ENCODE measurements around the gene SPATA21.

The SPATA21 gene

GRCh38 chr1:16464917-16465625 is 27.8 kb upstream of the SPATA21 start:
- no peak overlapping the region for H3K23ac ChIP-seq (ENCODE audit: low read depth, low read length, poor library complexity)
- H2BK5ac ChIP-seq (ENCODE audit: low read length): no peak overlapping the region
- no CpG with 5 or more reads among the region's 21 CpGs for WGBS, 2 donors (ENCODE audit: extremely low coverage in 2 of 2, insufficient read length in 2 of 2, insufficient replicate concordance in 1 of 2)
- no peak overlapping the region for H3K4me2 ChIP-seq (ENCODE audit: insufficient read depth, low read length, poor library complexity, severe bottlenecking)
- H3K79me1 ChIP-seq (ENCODE audit: low read depth, low read length): no peaks in the 10 kb centered on the region
- no peak overlapping the region for H3K4me3 ChIP-seq (ENCODE audit: low read length in 2 of 2)
- H2BK12ac ChIP-seq (ENCODE audit: low read length): no peak overlapping the region
- no peak overlapping the region for H3K14ac ChIP-seq (ENCODE audit: low read length)
- H3K18ac ChIP-seq (ENCODE audit: low read length): no peak overlapping the region
- no peak overlapping the region for H2AFZ ChIP-seq (ENCODE audit: low read length)
- no peaks in the 10 kb centered on the region for H3K27me3 ChIP-seq (ENCODE audit: control insufficient read depth in 3 of 3, insufficient read depth in 3 of 3, low read depth in 1 of 3, low read length in 3 of 3)
- peaks cover 0 to 1% of the 10 kb centered on the region in 2 donors for H3K9me3 ChIP-seq (replicated peaks in 1 of 2; ENCODE audit: control insufficient read depth in 2 of 2, insufficient read depth in 1 of 2, low read depth in 1 of 2, low read length in 2 of 2)
- H4K8ac ChIP-seq (ENCODE audit: low read depth, low read length): no peak overlapping the region
- H2BK15ac ChIP-seq (ENCODE audit: low read length): no peak overlapping the region
- no peak overlapping the region for H4K91ac ChIP-seq (ENCODE audit: low read depth, low read length, poor library complexity)
- H3K4ac ChIP-seq (ENCODE audit: low read length): no peak overlapping the region
- H2BK120ac ChIP-seq (ENCODE audit: low read depth, low read length): no peak overlapping the region
- no peak for DNase-seq (ENCODE audit: low spot score)
- H3K27ac ChIP-seq (replicated peaks; ENCODE audit: low read length): no peak overlapping the region
- peaks cover 14 to 63% of the 10 kb centered on the region in 2 donors for H3K36me3 ChIP-seq (replicated peaks in 1 of 2; ENCODE audit: control insufficient read depth in 2 of 2, insufficient read depth in 2 of 2, low read length in 2 of 2)
- H3K9ac ChIP-seq (ENCODE audit: low read depth, low read length, poor library complexity): no peak overlapping the region
- no peak overlapping the region for H2AK5ac ChIP-seq (ENCODE audit: low read depth, low read length)
- H3K4me1 ChIP-seq (ENCODE audit: control insufficient read depth in 2 of 2, insufficient read depth in 1 of 2, low read depth in 1 of 2, low read length in 2 of 2): peaks cover 0 to 3% of the 10 kb centered on the region in 2 donors

GRCh38 chr1:16462773-16463330 is 25.6 kb upstream of the SPATA21 start:
- Histone ChIP-seq H3K9me3 (replicated peaks in 1 of 2; ENCODE audit: control insufficient read depth in 2 of 2, insufficient read depth in 1 of 2, low read depth in 1 of 2, low read length in 2 of 2) (peaks cover 0 to 1% of the 10 kb centered on the region in 2 donors), H3K27me3 (ENCODE audit: control insufficient read depth in 3 of 3, insufficient read depth in 3 of 3, low read depth in 1 of 3, low read length in 3 of 3) (no peaks in the 10 kb centered on the region), H2BK120ac (ENCODE audit: low read depth, low read length) (no peak overlapping the region)

GRCh38 chr1:16461681-16462080 is 24.5 kb upstream of the SPATA21 start:
- peaks cover 0 to 3% of the 10 kb centered on the region in 2 donors for H3K4me1 ChIP-seq (ENCODE audit: control insufficient read depth in 2 of 2, insufficient read depth in 1 of 2, low read depth in 1 of 2, low read length in 2 of 2)
- WGBS, 2 donors (ENCODE audit: extremely low coverage in 2 of 2, insufficient read length in 2 of 2, insufficient replicate concordance in 1 of 2): no CpG with 5 or more reads among the region's 3 CpGs
- no peaks in the 10 kb centered on the region for H3K27me3 ChIP-seq (ENCODE audit: control insufficient read depth in 3 of 3, insufficient read depth in 3 of 3, low read depth in 1 of 3, low read length in 3 of 3)
- no peak overlapping the region for H2BK15ac ChIP-seq (ENCODE audit: low read length)
- H4K8ac ChIP-seq (ENCODE audit: low read depth, low read length): no peak overlapping the region
- no peak overlapping the region for H3K4me3 ChIP-seq (ENCODE audit: low read length in 2 of 2)
- no peak for DNase-seq (ENCODE audit: low spot score)
- no peak overlapping the region for H3K4ac ChIP-seq (ENCODE audit: low read length)
- no peak overlapping the region for H3K23ac ChIP-seq (ENCODE audit: low read depth, low read length, poor library complexity)
- no peak overlapping the region for H2AK5ac ChIP-seq (ENCODE audit: low read depth, low read length)
- no peak overlapping the region for H2BK12ac ChIP-seq (ENCODE audit: low read length)
- no peak overlapping the region for H2AFZ ChIP-seq (ENCODE audit: low read length)
- H3K9ac ChIP-seq (ENCODE audit: low read depth, low read length, poor library complexity): no peak overlapping the region
- H3K14ac ChIP-seq (ENCODE audit: low read length): no peak overlapping the region
- H3K9me3 ChIP-seq (replicated peaks in 1 of 2; ENCODE audit: control insufficient read depth in 2 of 2, insufficient read depth in 1 of 2, low read depth in 1 of 2, low read length in 2 of 2): peaks cover 0 to 1% of the 10 kb centered on the region in 2 donors
- no peak overlapping the region for H3K4me2 ChIP-seq (ENCODE audit: insufficient read depth, low read length, poor library complexity, severe bottlenecking)
- no peak overlapping the region for H3K18ac ChIP-seq (ENCODE audit: low read length)
- no peak overlapping the region for H4K91ac ChIP-seq (ENCODE audit: low read depth, low read length, poor library complexity)
- no peak overlapping the region for H2BK5ac ChIP-seq (ENCODE audit: low read length)
- no peak overlapping the region for H2BK120ac ChIP-seq (ENCODE audit: low read depth, low read length)
- no peak overlapping the region for H3K27ac ChIP-seq (replicated peaks; ENCODE audit: low read length)
- H3K36me3 ChIP-seq (replicated peaks in 1 of 2; ENCODE audit: control insufficient read depth in 2 of 2, insufficient read depth in 2 of 2, low read length in 2 of 2): peaks cover 30 to 86% of the 10 kb centered on the region in 2 donors
- no peaks in the 10 kb centered on the region for H3K79me1 ChIP-seq (ENCODE audit: low read depth, low read length)

More at GRCh38 chr1:16462773-16463330, 25.6 kb upstream of the SPATA21 start:
- Histone ChIP-seq H3K4me2 (ENCODE audit: insufficient read depth, low read length, poor library complexity, severe bottlenecking) (no peak overlapping the region), H3K4me1 (ENCODE audit: control insufficient read depth in 2 of 2, insufficient read depth in 1 of 2, low read depth in 1 of 2, low read length in 2 of 2) (peaks cover 0 to 3% of the 10 kb centered on the region in 2 donors), H2AK5ac (ENCODE audit: low read depth, low read length) (no peak overlapping the region), H3K79me1 (ENCODE audit: low read depth, low read length) (no peaks in the 10 kb centered on the region), H3K23ac (ENCODE audit: low read depth, low read length, poor library complexity) (no peak overlapping the region), H2BK5ac (ENCODE audit: low read length) (no peak overlapping the region), H3K14ac (ENCODE audit: low read length) (no peak overlapping the region), H4K91ac (ENCODE audit: low read depth, low read length, poor library complexity) (no peak overlapping the region), H2AFZ (ENCODE audit: low read length) (no peak overlapping the region), H3K4ac (ENCODE audit: low read length) (no peak overlapping the region), H4K8ac (ENCODE audit: low read depth, low read length) (no peak overlapping the region), H3K27ac (replicated peaks; ENCODE audit: low read length) (no peak overlapping the region), H3K4me3 (ENCODE audit: low read length in 2 of 2) (no peak overlapping the region), H3K18ac (ENCODE audit: low read length) (no peak overlapping the region), H3K36me3 (replicated peaks in 1 of 2; ENCODE audit: control insufficient read depth in 2 of 2, insufficient read depth in 2 of 2, low read length in 2 of 2) (peaks cover 26 to 75% of the 10 kb centered on the region in 2 donors), H2BK12ac (ENCODE audit: low read length) (no peak overlapping the region), H3K9ac (ENCODE audit: low read depth, low read length, poor library complexity) (no peak overlapping the region), H2BK15ac (ENCODE audit: low read length) (no peak overlapping the region)
- no CpG with 5 or more reads among the region's 7 CpGs for WGBS, 2 donors (ENCODE audit: extremely low coverage in 2 of 2, insufficient read length in 2 of 2, insufficient replicate concordance in 1 of 2)
- no peak for DNase-seq (ENCODE audit: low spot score)

GRCh38 chr1:16459352-16459925 is 22.2 kb upstream of the SPATA21 start:
- no peak overlapping the region for H3K14ac ChIP-seq (ENCODE audit: low read length)
- no peak overlapping the region for H2AFZ ChIP-seq (ENCODE audit: low read length)
- H3K18ac ChIP-seq (ENCODE audit: low read length): no peak overlapping the region
- H3K27ac ChIP-seq (replicated peaks; ENCODE audit: low read length): no peak overlapping the region
- no peak overlapping the region for H3K23ac ChIP-seq (ENCODE audit: low read depth, low read length, poor library complexity)
- no peak overlapping the region for H2BK12ac ChIP-seq (ENCODE audit: low read length)
- H3K9ac ChIP-seq (ENCODE audit: low read depth, low read length, poor library complexity): no peak overlapping the region
- H3K36me3 ChIP-seq (replicated peaks in 1 of 2; ENCODE audit: control insufficient read depth in 2 of 2, insufficient read depth in 2 of 2, low read length in 2 of 2): peaks cover 38 to 92% of the 10 kb centered on the region in 2 donors
- no peak overlapping the region for H4K91ac ChIP-seq (ENCODE audit: low read depth, low read length, poor library complexity)
- H3K4me2 ChIP-seq (ENCODE audit: insufficient read depth, low read length, poor library complexity, severe bottlenecking): no peak overlapping the region
- no peak overlapping the region for H2BK120ac ChIP-seq (ENCODE audit: low read depth, low read length)
- no peak overlapping the region for H3K4ac ChIP-seq (ENCODE audit: low read length)
- peaks cover 0 to 1% of the 10 kb centered on the region in 2 donors for H3K9me3 ChIP-seq (replicated peaks in 1 of 2; ENCODE audit: control insufficient read depth in 2 of 2, insufficient read depth in 1 of 2, low read depth in 1 of 2, low read length in 2 of 2)
- no peak for DNase-seq (ENCODE audit: low spot score)
- no peaks in the 10 kb centered on the region for H3K27me3 ChIP-seq (ENCODE audit: control insufficient read depth in 3 of 3, insufficient read depth in 3 of 3, low read depth in 1 of 3, low read length in 3 of 3)
- peaks cover 0 to 3% of the 10 kb centered on the region in 2 donors for H3K4me1 ChIP-seq (ENCODE audit: control insufficient read depth in 2 of 2, insufficient read depth in 1 of 2, low read depth in 1 of 2, low read length in 2 of 2)
- no peak overlapping the region for H2BK15ac ChIP-seq (ENCODE audit: low read length)
- no CpG with 5 or more reads among the region's 6 CpGs for WGBS, 2 donors (ENCODE audit: extremely low coverage in 2 of 2, insufficient read length in 2 of 2, insufficient replicate concordance in 1 of 2)
- H2BK5ac ChIP-seq (ENCODE audit: low read length): no peak overlapping the region
- no peak overlapping the region for H3K4me3 ChIP-seq (ENCODE audit: low read length in 2 of 2)
- no peak overlapping the region for H2AK5ac ChIP-seq (ENCODE audit: low read depth, low read length)
- H3K79me1 ChIP-seq (ENCODE audit: low read depth, low read length): no peaks in the 10 kb centered on the region
- H4K8ac ChIP-seq (ENCODE audit: low read depth, low read length): no peak overlapping the region

All from neuronal stem cell (in vitro differentiated cells).